Right cardiac atrium (tissue), 5 donors: ENCODE data around the gene RALGPS2. TPM values are rescaled to one million over a fixed set of nuclear protein-coding genes. Genes with fewer than 3 reads are reported as not detected.
A peak's percentile ranks its signal among the peaks of the same experiment; 100 is the strongest.

Source experiments
- ATAC-seq, 2 donors: fragments of 200-7000 bp; cut with Tn5 transposase; one replicate each; pipeline versions ENCODE4 v1.8.0 to v1.9.1; 2020; ENCODE audit warnings: moderate library complexity in 2 of 2, mild to moderate bottlenecking in 1 of 2
- DNase-seq, 3 donors: peaks; one replicate each; pipeline ENCODE4 v3.0.0-alpha.2; 2020
- H3K27ac ChIP-seq: one replicate; pipeline ENCODE4 v1.5.1; 2013; ENCODE audit warnings: mild to moderate bottlenecking, low read length, control low read depth, moderate library complexity
- H3K27me3 ChIP-seq: one replicate; pipeline ENCODE4 v1.6.1; 2013; ENCODE audit not compliant: control insufficient read depth, insufficient read depth
- H3K4me1 ChIP-seq: one replicate; pipeline ENCODE4 v1.6.1; 2013; ENCODE audit warnings: low read length; ENCODE audit not compliant: control insufficient read depth, insufficient read depth
- H3K4me3 ChIP-seq: one replicate; pipeline ENCODE4 v1.5.1; 2013; ENCODE audit warnings: low read length, control low read depth
- H3K9me3 ChIP-seq: one replicate; pipeline ENCODE4 v1.6.1; 2013; ENCODE audit warnings: low read length; ENCODE audit not compliant: control insufficient read depth
- WGBS: extraction: QIAGEN DNeasy Blood & Tissue Kit; methylation state at CpG from one replicate; pipeline ENCODE4 v1.1.7; 2013; 5-methylcytosine and 5-hydroxymethylcytosine counted together
- intact Hi-C, 4 donors: fragments of 100-400 bp; cut with DNase I; formaldehyde crosslinking; loops; one replicate each; pipeline versions ENCODE4 v1.11.0 to v1.14.0; 2022 to 2023
- polyA plus RNA-seq: library from polyadenylated mRNA; stranded (reverse); fragments of 200-250 nt; gene quantifications from one replicate; pipeline ENCODE4 v1.2.3, GENCODE V29; 2013
- total RNA-seq, 4 donors: library from RNA; stranded (reverse); fragmentation: NEBNext Ultra II Directional; extraction: Animal tissue kit (Norgen Biotek cat#: 25700); gene quantifications; one replicate each; pipeline ENCODE4 v1.2.1, GENCODE V29; 2021
- donor health status: healthy with polysubstance abuse.
- donor health status: DM: no; HTN: yes; CAD: no.
- donor health status: DM: no; HTN: no; CAD: no.
- donor health status: DM: no; HTN: yes; CAD: no; lungs with severe emphysema.
- donor health status: DM: yes; HTN: yes; CAD: no.

RALGPS2 gene
- total and polyA plus RNA-seq, 5 donors: 4.6 to 16.8 (median 14.7) TPM

- Histone ChIP-seq H3K4me3 (no peak overlapping the region), H3K27me3 (no peaks in the 10 kb centered on the region), H3K4me1 (no peaks in the 10 kb centered on the region), H3K27ac (no peak overlapping the region), H3K9me3 (no peaks in the 10 kb centered on the region)
- no peak for ATAC-seq
- DNase-seq: no peak
- WGBS: 70% methylated on average over 3 of the region's 3 CpGs
- intact Hi-C loops: no loop called here
Observed at GRCh38 chr1:178723546-178723945, 1.5 kb upstream of the RALGPS2 start.

- Histone ChIP-seq H3K4me1 (no peaks in the 10 kb centered on the region), H3K4me3 (peak overlapping the region; percentile 98), H3K27me3 (no peaks in the 10 kb centered on the region), H3K27ac (no peak overlapping the region), H3K9me3 (no peaks in the 10 kb centered on the region)
- DNase-seq: no peak
- no peak for ATAC-seq
- intact Hi-C loops: no loop called here
- 88% methylated on average over 5 of the region's 5 CpGs for WGBS
Observed at GRCh38 chr1:178724376-178724727, 692 bp upstream of the RALGPS2 start.

DNA sequence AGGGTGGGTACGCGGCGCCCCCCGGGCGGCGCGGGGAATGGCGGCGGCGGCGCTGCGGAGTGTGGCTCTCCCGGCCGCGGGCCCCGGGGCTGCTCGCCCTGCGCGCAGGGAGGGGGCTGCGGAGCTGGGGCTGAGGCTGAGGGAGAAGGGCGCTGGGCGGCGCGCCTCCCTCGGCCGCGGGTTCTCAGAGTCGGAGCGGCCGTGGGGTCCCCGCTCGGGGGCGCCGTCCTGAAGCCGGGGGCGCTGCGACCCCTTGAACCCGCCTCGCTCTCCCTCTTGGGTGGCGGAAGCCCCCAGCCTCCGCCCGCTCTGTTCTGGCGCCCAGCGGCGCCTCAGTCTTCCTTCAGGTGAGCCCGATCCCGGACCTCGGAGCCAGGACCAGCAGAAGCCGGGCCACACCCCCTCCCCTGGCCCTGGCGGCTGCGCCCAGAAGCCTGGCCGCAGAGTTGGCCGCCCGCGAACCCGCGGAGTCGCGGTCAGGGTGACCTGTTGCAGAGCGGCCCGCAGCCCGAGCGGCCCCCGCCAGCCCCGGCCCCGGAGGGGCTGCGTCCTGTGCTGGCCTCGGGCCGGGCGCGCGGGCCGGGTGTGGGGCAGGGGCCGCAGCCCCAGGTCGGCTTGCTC lies 532 bp downstream of the RALGPS2 start:
- under 1% methylated on average over 75 of the region's 75 CpGs for WGBS
- H3K27ac ChIP-seq: peak overlapping the region; percentile 68
- no peaks in the 10 kb centered on the region for H3K4me1 ChIP-seq
- H3K4me3 ChIP-seq: peak overlapping the region; percentile 98
- no peaks in the 10 kb centered on the region for H3K9me3 ChIP-seq
- H3K27me3 ChIP-seq: no peaks in the 10 kb centered on the region
- peak; percentile 68 to 69 for ATAC-seq
- intact Hi-C loops: no loop called here
- peak; percentile 30 to 75 (median 67) for DNase-seq

DNA sequence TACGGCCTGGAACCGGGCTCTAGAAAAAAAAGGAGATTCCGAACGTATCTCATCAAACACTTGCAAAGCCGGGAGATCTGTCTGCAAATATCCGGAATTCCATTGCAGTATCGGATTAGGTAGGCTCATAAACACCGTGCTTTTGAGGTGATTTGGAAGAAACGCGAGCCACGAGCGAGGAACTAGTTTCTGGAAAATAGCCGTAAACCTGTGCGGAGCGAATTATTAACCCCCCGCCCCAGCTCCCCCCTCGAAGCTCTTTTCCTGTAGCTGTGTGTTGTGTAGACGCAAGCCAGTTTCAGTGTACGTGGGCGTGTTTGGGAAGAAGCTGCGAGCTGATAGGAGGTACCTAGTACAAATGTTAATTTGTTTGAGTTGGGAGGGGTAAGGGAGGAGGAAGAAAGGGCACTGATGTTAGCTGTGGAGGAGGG lies 1.1 kb downstream of the RALGPS2 start:
- DNase-seq (peak; percentile 43 to 74 (median 72)), ATAC-seq (peak; percentile 85 to 87)
- intact Hi-C loops: no loop called here
- H3K27me3 ChIP-seq: no peaks in the 10 kb centered on the region
- H3K4me1 ChIP-seq: no peaks in the 10 kb centered on the region
- H3K9me3 ChIP-seq: no peaks in the 10 kb centered on the region
- H3K27ac ChIP-seq: peak overlapping the region; percentile 68
- WGBS: under 1% methylated on average over 21 of the region's 21 CpGs
- H3K4me3 ChIP-seq: peak overlapping the region; percentile 98

GRCh38 chr1:178726545-178726944 lies 1.5 kb downstream of the RALGPS2 start:
- intact Hi-C loops: no loop called here
- no peaks in the 10 kb centered on the region for H3K4me1 ChIP-seq
- DNase-seq (no peak), ATAC-seq (no peak)
- H3K4me3 ChIP-seq: peak overlapping the region; percentile 98
- no peak overlapping the region for H3K27ac ChIP-seq
- WGBS: 25% methylated on average over 5 of the region's 5 CpGs
- H3K27me3 ChIP-seq: no peaks in the 10 kb centered on the region
- no peaks in the 10 kb centered on the region for H3K9me3 ChIP-seq

DNA sequence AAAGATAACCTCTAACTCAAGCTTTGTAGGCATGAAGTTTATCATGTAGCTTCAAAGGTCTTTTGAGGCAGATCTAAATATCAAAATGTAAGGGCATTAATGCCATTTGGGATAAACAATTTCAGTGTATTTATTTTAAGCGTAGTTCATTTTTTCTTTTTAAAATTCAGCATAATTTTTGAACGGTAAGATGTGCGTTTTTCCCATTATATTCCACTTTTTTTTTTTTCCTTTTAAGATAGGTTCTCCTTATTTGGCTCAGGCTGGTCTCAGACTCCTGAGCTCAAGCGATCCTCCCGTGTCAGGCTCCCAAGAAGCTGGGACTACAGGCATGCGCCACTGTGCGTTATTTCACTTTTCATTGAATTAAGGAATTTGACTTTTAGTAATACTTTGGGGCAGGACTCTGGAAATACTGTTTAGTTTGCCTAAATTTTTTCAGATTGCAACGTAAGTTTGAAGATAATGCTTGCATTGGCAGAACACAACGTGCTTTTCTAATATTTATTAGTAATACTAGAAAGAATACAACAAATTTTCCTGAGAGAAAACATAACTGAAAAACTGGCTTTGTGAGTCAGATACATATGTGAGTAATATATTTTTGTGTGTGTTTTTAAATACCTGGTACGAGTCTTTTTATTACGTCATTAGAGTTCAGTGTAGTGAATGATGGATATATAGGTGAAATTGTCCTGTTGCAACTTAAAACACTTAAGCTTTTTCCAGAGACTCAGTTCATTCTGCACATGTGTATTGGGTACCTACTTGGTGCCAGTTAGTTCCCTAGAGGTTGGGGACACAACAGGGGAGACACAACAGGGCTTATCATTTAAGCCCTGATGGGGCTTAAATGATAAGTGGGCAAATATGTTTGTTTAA lies 2.2 kb downstream of the RALGPS2 start:
- H3K27me3 ChIP-seq: no peaks in the 10 kb centered on the region
- H3K9me3 ChIP-seq: no peaks in the 10 kb centered on the region
- DNase-seq (no peak), ATAC-seq (no peak)
- H3K27ac ChIP-seq: no peak overlapping the region
- WGBS: 65% methylated on average over 11 of the region's 11 CpGs
- no peaks in the 10 kb centered on the region for H3K4me1 ChIP-seq
- peak overlapping the region; percentile 98 for H3K4me3 ChIP-seq
- intact Hi-C loops: no loop called here

- WGBS: 84% methylated on average over 5 of the region's 5 CpGs
- Histone ChIP-seq H3K9me3 (no peaks in the 10 kb centered on the region), H3K27me3 (no peaks in the 10 kb centered on the region), H3K27ac (no peak overlapping the region), H3K4me1 (no peaks in the 10 kb centered on the region), H3K4me3 (no peak overlapping the region)
- intact Hi-C loops: no loop called here
- ATAC-seq: no peak
- no peak for DNase-seq
Observed at GRCh38 chr1:178733972-178734371, 8.9 kb downstream of the RALGPS2 start.

GRCh38 chr1:178738780-178739179 lies 13.7 kb downstream of the RALGPS2 start:
- Histone ChIP-seq H3K27ac (no peak overlapping the region), H3K9me3 (no peaks in the 10 kb centered on the region), H3K4me1 (no peaks in the 10 kb centered on the region), H3K4me3 (no peak overlapping the region), H3K27me3 (no peaks in the 10 kb centered on the region)
- DNase-seq: no peak
- no peak for ATAC-seq
- intact Hi-C loops: no loop called here
- WGBS: 55% methylated on average over 1 of the region's 1 CpG

DNA sequence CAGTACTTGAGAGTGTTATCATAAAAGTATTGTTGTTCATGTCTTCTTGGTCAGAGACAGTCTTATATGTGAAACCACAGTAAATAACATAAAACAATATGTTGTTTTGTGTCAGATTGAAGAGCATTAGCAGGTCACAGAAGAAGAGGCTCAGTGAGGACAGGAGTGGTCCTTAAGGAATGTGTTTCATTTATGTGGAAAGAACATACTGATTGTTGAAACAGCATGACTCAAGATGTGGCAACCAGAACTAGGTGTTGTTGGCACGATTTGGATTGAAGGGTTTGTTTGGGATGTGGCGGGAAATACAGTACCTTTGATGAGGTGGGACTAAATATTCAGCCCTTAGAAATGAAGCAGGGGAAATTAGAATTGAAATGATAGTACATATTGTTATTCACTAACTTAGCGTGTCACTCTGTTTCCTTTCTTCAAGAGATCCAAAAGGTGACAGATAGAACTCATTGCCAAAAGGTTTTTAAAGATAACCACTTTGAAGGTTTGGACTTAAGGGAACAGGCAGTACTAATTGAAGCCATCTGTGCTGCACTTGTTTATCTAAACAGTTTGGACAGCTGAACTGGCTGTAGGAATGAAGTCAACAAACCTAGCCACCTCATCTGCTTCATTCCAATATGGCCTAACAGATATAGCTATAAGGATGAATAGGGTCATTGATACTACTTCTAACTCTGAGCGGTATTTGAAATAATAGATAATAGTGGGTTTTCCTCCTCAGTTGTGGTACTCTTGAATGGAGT lies 14.4 kb downstream of the RALGPS2 start:
- no peaks in the 10 kb centered on the region for H3K9me3 ChIP-seq
- H3K27me3 ChIP-seq: no peaks in the 10 kb centered on the region
- no peaks in the 10 kb centered on the region for H3K4me1 ChIP-seq
- intact Hi-C loops: no loop called here
- 73% methylated on average over 4 of the region's 4 CpGs for WGBS
- ATAC-seq: peak in 1 of 2 donors; percentile 22
- DNase-seq: no peak
- H3K4me3 ChIP-seq: no peak overlapping the region
- no peak overlapping the region for H3K27ac ChIP-seq

- no peaks in the 10 kb centered on the region for H3K9me3 ChIP-seq
- H3K27me3 ChIP-seq: no peaks in the 10 kb centered on the region
- no peak for DNase-seq
- no peak overlapping the region for H3K4me3 ChIP-seq
- no peak for ATAC-seq
- no peak overlapping the region for H3K27ac ChIP-seq
- intact Hi-C loops: no loop called here
- WGBS: 98% methylated on average over 1 of the region's 1 CpG
- no peaks in the 10 kb centered on the region for H3K4me1 ChIP-seq
Observed at GRCh38 chr1:178740491-178740890, 15.4 kb downstream of the RALGPS2 start.

DNA sequence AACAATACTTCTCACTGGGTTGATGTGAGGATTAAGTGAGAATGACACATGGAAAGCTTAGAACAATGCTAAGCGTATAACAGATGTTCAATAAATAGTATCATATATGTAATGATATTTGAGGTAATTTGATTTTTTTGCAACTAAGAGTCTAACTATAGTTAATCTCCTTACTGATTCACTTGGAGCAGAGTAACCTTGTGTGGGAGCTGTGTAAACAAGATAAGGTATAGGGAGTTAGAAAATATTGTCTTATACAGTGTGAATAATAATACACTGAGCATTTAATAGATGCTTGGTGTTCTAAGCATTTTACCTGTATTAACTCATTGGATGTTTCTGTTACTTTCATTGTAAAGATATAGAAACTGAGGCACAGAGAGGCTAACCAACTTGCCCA lies 15.9 kb downstream of the RALGPS2 start:
- no peaks in the 10 kb centered on the region for H3K27me3 ChIP-seq
- H3K4me1 ChIP-seq: no peaks in the 10 kb centered on the region
- no peak overlapping the region for H3K27ac ChIP-seq
- no peak overlapping the region for H3K4me3 ChIP-seq
- WGBS: 99% methylated on average over 1 of the region's 1 CpG
- no peaks in the 10 kb centered on the region for H3K9me3 ChIP-seq
- DNase-seq (no peak), ATAC-seq (no peak)
- intact Hi-C loops: no loop called here
